ENCODE data around the gene EDEM3.
"Not testable (repeated sequence)": the region's sequence is repeated elsewhere in the genome, so short reads cannot be mapped to it uniquely, and the experiment has no call there.

Gene EDEM3

DNA sequence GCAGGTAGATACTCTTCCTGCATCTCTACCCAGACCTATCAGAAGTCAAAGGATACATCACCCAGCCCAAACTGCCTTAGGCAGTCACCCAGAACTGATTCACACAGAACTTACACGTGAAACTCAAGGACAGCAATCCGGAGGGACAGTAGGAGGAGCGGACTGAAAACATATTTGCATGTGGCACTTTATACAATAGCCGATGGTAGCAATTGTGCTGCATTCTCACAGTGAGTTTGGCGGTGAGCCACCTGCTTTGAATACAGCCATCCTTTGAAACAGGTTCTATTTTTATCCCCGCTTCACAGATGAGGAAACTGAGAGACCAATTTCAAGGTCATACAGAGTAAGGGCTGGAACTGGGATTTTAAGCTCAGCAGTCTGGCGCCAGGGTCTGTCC, 69.5 kb downstream of the EDEM3 start:
- no peaks in the 10 kb centered on the region for H3K27me3 ChIP-seq (ENCODE audit: control insufficient read depth in 1 of 2, insufficient read depth in 1 of 2, low read length in 2 of 2)
- WGBS = 88% methylated on average over 6 of the region's 7 CpGs

DNA sequence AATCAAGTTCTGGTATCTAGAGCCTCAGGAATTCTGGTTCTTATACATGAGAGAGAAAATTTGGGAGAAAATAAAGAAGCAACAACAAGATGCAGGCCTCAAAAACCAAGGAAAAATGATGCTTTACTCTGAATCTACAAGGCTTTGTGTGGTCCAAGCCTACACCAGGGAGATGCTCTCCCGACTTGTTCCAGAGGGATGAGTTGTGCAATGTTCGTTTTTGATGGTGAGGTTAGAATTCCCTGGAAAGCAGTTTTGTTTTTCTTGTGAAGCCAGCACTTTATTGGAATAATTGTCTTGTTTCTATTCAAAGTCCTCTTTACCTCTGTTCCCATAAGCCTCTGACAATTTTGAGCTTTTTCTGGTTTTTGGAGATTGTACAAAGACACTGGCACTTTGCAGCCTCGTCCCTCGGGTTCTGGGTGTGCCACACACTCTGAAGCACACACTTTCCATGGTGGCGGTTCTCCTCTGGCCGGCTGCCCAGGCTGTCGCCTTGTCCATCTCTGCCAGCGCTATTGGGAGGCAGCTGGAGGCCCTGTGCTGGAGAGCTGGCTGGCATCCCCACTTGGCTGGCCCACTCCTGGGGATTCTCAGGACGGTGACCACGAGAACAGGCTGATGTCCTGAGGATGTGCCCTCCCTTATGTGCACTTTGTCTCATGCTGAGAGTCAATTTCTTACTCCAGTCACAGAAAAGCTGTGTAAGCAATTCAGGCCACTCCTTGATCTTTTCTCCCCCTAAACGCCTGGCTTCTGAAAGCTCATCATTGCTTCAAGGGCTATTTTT, 70.2 kb downstream of the EDEM3 start:
- WGBS = 89% methylated on average over 11 of the region's 11 CpGs
- no peak for DNase-seq

More for the DNA sequence above, 69.5 kb downstream of the EDEM3 start:
- Histone ChIP-seq H3K9ac (ENCODE audit: low read length) (no peak overlapping the region), H3K9me3 (ENCODE audit: control insufficient read depth, low read length) (peaks cover 14% of the 10 kb centered on the region), H2BK12ac (ENCODE audit: low read length in 2 of 2) (no peak overlapping the region), H2AK5ac (ENCODE audit: low read length, severe bottlenecking) (no peak overlapping the region), H2BK5ac (ENCODE audit: low read depth, low read length, poor library complexity, severe bottlenecking) (no peak overlapping the region), H3K27ac (ENCODE audit: low read length, poor library complexity, severe bottlenecking) (no peak overlapping the region), H3K79me1 (replicated peaks; ENCODE audit: low read length, poor library complexity, severe bottlenecking) (no peaks in the 10 kb centered on the region), H2AFZ (ENCODE audit: low read depth, low read length) (no peak overlapping the region), H3K4me3 (ENCODE audit: insufficient read depth in 1 of 2, low read depth in 1 of 2, low read length in 2 of 2) (no peak overlapping the region), H2BK120ac (ENCODE audit: low read depth, low read length) (no peak overlapping the region), H3K36me3 (ENCODE audit: control insufficient read depth in 1 of 2, insufficient read depth in 2 of 2, low read depth in 1 of 2, low read length in 2 of 2) (peaks cover 0 to 11% of the 10 kb centered on the region in 2 experiments), H4K8ac (ENCODE audit: low read length) (no peak overlapping the region), H2BK15ac (ENCODE audit: low read depth, poor library complexity, severe bottlenecking) (no peak overlapping the region), H3K4me1 (ENCODE audit: control insufficient read depth, insufficient read depth, low read depth, low read length) (peaks cover 2% of the 10 kb centered on the region), H3K14ac (ENCODE audit: low read length in 2 of 2) (no peak overlapping the region), H4K91ac (ENCODE audit: low read length) (no peak overlapping the region), H3K23ac (ENCODE audit: low read length in 2 of 2) (no peak overlapping the region), H3K18ac (ENCODE audit: low read depth in 1 of 2, low read length in 2 of 2) (no peak overlapping the region), H3K4ac (ENCODE audit: low read depth in 1 of 2, low read length in 2 of 2) (no peak overlapping the region), H3K4me2 (ENCODE audit: low read length, poor library complexity, severe bottlenecking) (no peak overlapping the region)
- no peak for DNase-seq

DNA sequence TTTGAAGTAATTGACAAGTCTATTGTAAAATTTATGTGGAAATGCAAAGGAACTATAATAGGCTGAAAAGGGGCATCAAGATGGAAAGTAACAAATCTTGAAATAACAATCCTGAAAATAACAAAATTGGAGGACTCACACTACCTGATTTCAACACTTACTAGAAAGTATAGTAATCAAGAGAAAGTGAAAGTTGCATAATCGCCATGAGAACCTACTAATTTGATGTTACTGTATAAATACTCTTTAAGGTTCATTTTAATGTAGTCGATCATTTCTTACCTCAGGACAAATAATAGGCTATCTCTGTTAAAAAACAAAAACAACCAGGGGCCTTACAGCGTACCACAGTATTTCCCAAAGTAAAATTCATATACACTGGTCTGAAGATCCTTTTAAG, 71.7 kb downstream of the EDEM3 start:
- Histone ChIP-seq H3K36me3 (ENCODE audit: control insufficient read depth in 1 of 2, insufficient read depth in 2 of 2, low read depth in 1 of 2, low read length in 2 of 2) (no peaks in the 10 kb centered on the region), H3K27me3 (ENCODE audit: control insufficient read depth in 1 of 2, insufficient read depth in 1 of 2, low read length in 2 of 2) (no peaks in the 10 kb centered on the region), H3K79me1 (replicated peaks; ENCODE audit: low read length, poor library complexity, severe bottlenecking) (no peaks in the 10 kb centered on the region), H2AK5ac (ENCODE audit: low read length, severe bottlenecking) (no peak overlapping the region), H3K4me3 (ENCODE audit: insufficient read depth in 1 of 2, low read depth in 1 of 2, low read length in 2 of 2) (no peak overlapping the region), H2AFZ (ENCODE audit: low read depth, low read length) (no peak overlapping the region), H3K9me3 (ENCODE audit: control insufficient read depth, low read length) (peaks cover 15% of the 10 kb centered on the region), H2BK120ac (ENCODE audit: low read depth, low read length) (no peak overlapping the region), H4K8ac (ENCODE audit: low read length) (no peak overlapping the region), H3K14ac (ENCODE audit: low read length in 2 of 2) (no peak overlapping the region), H3K27ac (ENCODE audit: low read length, poor library complexity, severe bottlenecking) (no peak overlapping the region), H3K4ac (ENCODE audit: low read depth in 1 of 2, low read length in 2 of 2) (no peak overlapping the region), H4K91ac (ENCODE audit: low read length) (no peak overlapping the region), H2BK15ac (ENCODE audit: low read depth, poor library complexity, severe bottlenecking) (no peak overlapping the region), H2BK12ac (ENCODE audit: low read length in 2 of 2) (no peak overlapping the region), H3K18ac (ENCODE audit: low read depth in 1 of 2, low read length in 2 of 2) (no peak overlapping the region), H3K9ac (ENCODE audit: low read length) (no peak overlapping the region), H3K4me1 (ENCODE audit: control insufficient read depth, insufficient read depth, low read depth, low read length) (peaks cover 2% of the 10 kb centered on the region), H3K23ac (ENCODE audit: low read length in 2 of 2) (no peak overlapping the region), H3K4me2 (ENCODE audit: low read length, poor library complexity, severe bottlenecking) (no peak overlapping the region), H2BK5ac (ENCODE audit: low read depth, low read length, poor library complexity, severe bottlenecking) (no peak overlapping the region)
- no CpG with 5 or more reads among the region's 3 CpGs for WGBS
- no peak for DNase-seq

More for the DNA sequence above, 70.2 kb downstream of the EDEM3 start:
- Histone ChIP-seq H3K27me3 (ENCODE audit: control insufficient read depth in 1 of 2, insufficient read depth in 1 of 2, low read length in 2 of 2) (no peaks in the 10 kb centered on the region), H3K18ac (ENCODE audit: low read depth in 1 of 2, low read length in 2 of 2) (no peak overlapping the region), H3K4me2 (ENCODE audit: low read length, poor library complexity, severe bottlenecking) (no peak overlapping the region), H3K4ac (ENCODE audit: low read depth in 1 of 2, low read length in 2 of 2) (no peak overlapping the region), H2BK120ac (ENCODE audit: low read depth, low read length) (no peak overlapping the region), H3K79me1 (replicated peaks; ENCODE audit: low read length, poor library complexity, severe bottlenecking) (no peaks in the 10 kb centered on the region), H3K9ac (ENCODE audit: low read length) (no peak overlapping the region), H3K4me1 (ENCODE audit: control insufficient read depth, insufficient read depth, low read depth, low read length) (peaks cover 2% of the 10 kb centered on the region), H3K14ac (ENCODE audit: low read length in 2 of 2) (no peak overlapping the region), H3K4me3 (ENCODE audit: insufficient read depth in 1 of 2, low read depth in 1 of 2, low read length in 2 of 2) (no peak overlapping the region), H3K9me3 (ENCODE audit: control insufficient read depth, low read length) (peaks cover 15% of the 10 kb centered on the region), H2BK12ac (ENCODE audit: low read length in 2 of 2) (no peak overlapping the region), H3K36me3 (ENCODE audit: control insufficient read depth in 1 of 2, insufficient read depth in 2 of 2, low read depth in 1 of 2, low read length in 2 of 2) (peaks cover 0 to 5% of the 10 kb centered on the region in 2 experiments), H4K91ac (ENCODE audit: low read length) (no peak overlapping the region), H3K23ac (ENCODE audit: low read length in 2 of 2) (no peak overlapping the region), H2AK5ac (ENCODE audit: low read length, severe bottlenecking) (no peak overlapping the region), H2BK15ac (ENCODE audit: low read depth, poor library complexity, severe bottlenecking) (no peak overlapping the region), H2AFZ (ENCODE audit: low read depth, low read length) (no peak overlapping the region), H4K8ac (ENCODE audit: low read length) (no peak overlapping the region), H3K27ac (ENCODE audit: low read length, poor library complexity, severe bottlenecking) (no peak overlapping the region), H2BK5ac (ENCODE audit: low read depth, low read length, poor library complexity, severe bottlenecking) (no peak overlapping the region)

DNA sequence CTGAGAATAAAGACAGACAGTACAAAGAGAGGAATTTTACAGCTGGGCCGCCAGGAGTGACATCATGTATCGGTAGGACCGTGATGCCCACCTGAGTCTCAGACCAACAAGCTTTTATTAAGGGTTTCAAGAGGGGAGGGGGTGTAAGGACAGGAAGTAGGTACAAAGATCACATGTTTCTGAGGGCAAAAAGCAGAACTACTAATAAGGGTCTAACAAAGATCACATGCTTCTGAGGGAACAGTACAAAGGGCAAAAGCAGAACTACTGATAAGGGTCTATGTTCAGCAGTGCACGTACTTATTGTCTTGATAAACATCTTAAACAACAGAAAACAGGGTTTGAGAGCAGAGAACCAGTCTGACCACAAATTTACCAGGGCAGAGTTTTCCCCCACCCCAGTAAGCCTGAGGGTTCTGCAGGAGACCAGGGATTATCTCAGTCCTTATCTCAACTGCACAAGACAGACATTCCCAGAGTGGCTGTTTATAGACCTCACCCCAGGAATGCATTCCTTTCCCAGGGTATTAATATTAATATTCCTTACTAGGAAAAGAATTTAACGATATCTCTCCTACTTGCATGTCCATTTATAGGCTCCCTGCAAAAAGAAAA, 73.9 kb downstream of the EDEM3 start:
- not testable (repeated sequence) for H2BK5ac ChIP-seq (ENCODE audit: low read depth, low read length, poor library complexity, severe bottlenecking); H3K4me1 ChIP-seq (ENCODE audit: control insufficient read depth, insufficient read depth, low read depth, low read length)
- WGBS = 88% methylated on average over 5 of the region's 5 CpGs

More for the DNA sequence above, 73.9 kb downstream of the EDEM3 start:
- not testable (repeated sequence) for H2BK15ac ChIP-seq (ENCODE audit: low read depth, poor library complexity, severe bottlenecking); H4K91ac ChIP-seq (ENCODE audit: low read length); H2BK12ac ChIP-seq (ENCODE audit: low read length in 2 of 2); H3K4me2 ChIP-seq (ENCODE audit: low read length, poor library complexity, severe bottlenecking); H3K36me3 ChIP-seq (ENCODE audit: control insufficient read depth in 1 of 2, insufficient read depth in 2 of 2, low read depth in 1 of 2, low read length in 2 of 2); H2AK5ac ChIP-seq (ENCODE audit: low read length, severe bottlenecking); DNase-seq; H3K18ac ChIP-seq (ENCODE audit: low read depth in 1 of 2, low read length in 2 of 2); H3K23ac ChIP-seq (ENCODE audit: low read length in 2 of 2); H3K27ac ChIP-seq (ENCODE audit: low read length, poor library complexity, severe bottlenecking); H3K14ac ChIP-seq (ENCODE audit: low read length in 2 of 2); H3K9ac ChIP-seq (ENCODE audit: low read length); H2BK120ac ChIP-seq (ENCODE audit: low read depth, low read length); H3K27me3 ChIP-seq (ENCODE audit: control insufficient read depth in 1 of 2, insufficient read depth in 1 of 2, low read length in 2 of 2); H3K4ac ChIP-seq (ENCODE audit: low read depth in 1 of 2, low read length in 2 of 2); H3K79me1 ChIP-seq (replicated peaks; ENCODE audit: low read length, poor library complexity, severe bottlenecking); H4K8ac ChIP-seq (ENCODE audit: low read length); H3K4me3 ChIP-seq (ENCODE audit: insufficient read depth in 1 of 2, low read depth in 1 of 2, low read length in 2 of 2); H2AFZ ChIP-seq (ENCODE audit: low read depth, low read length)
- peaks cover 15% of the 10 kb centered on the region for H3K9me3 ChIP-seq (ENCODE audit: control insufficient read depth, low read length)

Data from mesenchymal stem cell (in vitro differentiated cells and primary cell).